ENCODE measurements around the gene ADAM12.

DNA sequence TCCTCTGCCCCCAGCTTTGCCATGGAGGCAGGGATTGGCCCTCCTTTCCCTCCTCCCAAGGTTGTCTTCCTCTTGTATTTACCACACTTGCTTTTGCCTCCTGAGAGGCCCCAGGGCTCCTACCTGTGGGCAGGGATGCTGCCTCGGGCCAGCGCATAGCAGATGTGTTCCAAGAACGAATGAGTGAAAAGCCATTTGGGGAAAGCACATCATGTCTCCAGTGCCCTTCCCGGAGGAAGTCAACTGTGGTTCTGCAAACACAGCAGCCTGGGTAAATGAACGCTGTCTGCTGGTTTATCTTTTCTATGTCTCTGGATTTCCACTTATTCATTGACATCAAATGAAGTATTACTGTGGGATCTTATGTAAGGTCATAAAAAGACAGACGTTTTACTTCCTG lies 330.2 kb downstream of the ADAM12 start:
- no peak for TF ChIP-seq CTBP1 (IDR thresholded peaks at IDR 0.05; ENCODE audit: borderline replicate concordance)
- TF ChIP-seq PKNOX1 (IDR thresholded peaks at IDR 0.05): no peak
- no peak for TF ChIP-seq TARDBP (IDR thresholded peaks at IDR 0.05)
- TF ChIP-seq BHLHE40 (IDR thresholded peaks at IDR 0.05; ENCODE audit: borderline replicate concordance): no peak
- no peak for TF ChIP-seq ZNF384 (IDR thresholded peaks at IDR 0.05)
- no peak for TF ChIP-seq SUZ12 (IDR thresholded peaks at IDR 0.05)
- no peak for TF ChIP-seq SP1 (IDR thresholded peaks at IDR 0.05)
- TF ChIP-seq FOXK2 (IDR thresholded peaks at IDR 0.05): no peak
- TF ChIP-seq FOXA1 (IDR thresholded peaks at IDR 0.05): no peak
- no peak for TF ChIP-seq NFRKB (IDR thresholded peaks at IDR 0.05)
- TF ChIP-seq FOXM1 (IDR thresholded peaks at IDR 0.05; ENCODE audit: borderline replicate concordance): no peak
